Left ventricle myocardium inferior (tissue), 1 donor: ENCODE results near the gene NOL12. TPM values are rescaled to one million over a fixed set of nuclear protein-coding genes. Genes with fewer than 3 reads are reported as not detected.
"Not testable (repeated sequence)": the region's sequence is repeated elsewhere in the genome, so short reads cannot be mapped to it uniquely, and the experiment has no call there.

Experiments used
- DNase-seq: peaks from one replicate; pipeline ENCODE4 v3.0.0-alpha.2; 2020
- H3K27ac ChIP-seq: fragments of 200-600 bp; replicated peaks from 2 replicates; pipeline ENCODE4 v1.8.0; 2021
- H3K27me3 ChIP-seq: fragments of 200-600 bp; 2 replicates; pipeline ENCODE4 v1.8.0; 2021; ENCODE audit warnings: low read depth
- H3K36me3 ChIP-seq: fragments of 200-600 bp; 2 replicates; pipeline ENCODE4 v1.8.0; 2021
- H3K4me1 ChIP-seq: fragments of 200-600 bp; 2 replicates; pipeline ENCODE4 v1.8.0; 2021
- H3K4me3 ChIP-seq: fragments of 200-600 bp; 2 replicates; pipeline ENCODE4 v1.8.0; 2021; ENCODE audit warnings: mild to moderate bottlenecking, moderate library complexity
- H3K9me3 ChIP-seq: fragments of 200-600 bp; replicated peaks from 2 replicates; pipeline ENCODE4 v1.8.0; 2021
- CTCF ChIP-seq: fragments of 200-600 bp; IDR thresholded peaks from 2 replicates; pipeline ENCODE4 v1.8.0; 2021; ENCODE audit warnings: antibody characterized with exemption, mild to moderate bottlenecking, borderline replicate concordance
- intact Hi-C: fragments of 100-400 bp; cut with micrococcal nuclease; formaldehyde crosslinking; loops from one replicate; pipeline ENCODE4 v1.11.0; 2022
- total RNA-seq: library from RNA; stranded (reverse); fragmentation: NEBNext Ultra II Directional; extraction: Animal tissue kit (Norgen Biotek cat#: 25700); gene quantifications from one replicate; pipeline ENCODE4 v1.2.1, GENCODE V29; 2021
- donor health status: DM: no; HTN: yes; CAD: no; lungs with severe emphysema.

NOL12 gene
- total RNA-seq, 1 donor from 2014 or later = 12.8 TPM

GRCh38 chr22:37647928-37648327 lies 38.2 kb upstream of the NOL12 start:
- DNase-seq = no peak
- Histone ChIP-seq H3K27ac (no peak overlapping the region), H3K27me3 (no peaks in the 10 kb centered on the region), H3K9me3 (no peaks in the 10 kb centered on the region), H3K36me3 (no peaks in the 10 kb centered on the region), H3K4me3 (no peak overlapping the region), H3K4me1 (peaks cover 8% of the 10 kb centered on the region)
- intact Hi-C loops = loop anchor here (10.0 kb wide), 1 partner anchor 147 kb away; no protein-coding TSS in a partner anchor
- no peak for TF ChIP-seq CTCF

- Histone ChIP-seq H3K27me3 (no peaks in the 10 kb centered on the region), H3K4me1 (no peaks in the 10 kb centered on the region), H3K9me3 (no peaks in the 10 kb centered on the region), H3K36me3 (no peaks in the 10 kb centered on the region), H3K27ac (no peak overlapping the region), H3K4me3 (no peak overlapping the region)
- intact Hi-C loops = no loop called here
- DNase-seq = no peak
- TF ChIP-seq CTCF = no peak
These were observed 35.5 kb upstream of the NOL12 start for GRCh38 chr22:37650463-37651136.

- peak overlapping the region; percentile 50 for H3K27ac ChIP-seq
- no peaks in the 10 kb centered on the region for H3K27me3 ChIP-seq
- no peaks in the 10 kb centered on the region for H3K36me3 ChIP-seq
- no peaks in the 10 kb centered on the region for H3K9me3 ChIP-seq
- no peak for TF ChIP-seq CTCF
- no peak overlapping the region for H3K4me3 ChIP-seq
- intact Hi-C loops = no loop called here
- peaks cover 17% of the 10 kb centered on the region for H3K4me1 ChIP-seq
- DNase-seq = no peak
These were observed 31.4 kb upstream of the NOL12 start for GRCh38 chr22:37654563-37655251.

GRCh38 chr22:37655252-37655563 lies 30.9 kb upstream of the NOL12 start:
- Histone ChIP-seq H3K36me3 (no peaks in the 10 kb centered on the region), H3K4me1 (peaks cover 22% of the 10 kb centered on the region), H3K27me3 (no peaks in the 10 kb centered on the region), H3K9me3 (no peaks in the 10 kb centered on the region), H3K4me3 (no peak overlapping the region), H3K27ac (peak overlapping the region; percentile 50)
- no peak for DNase-seq
- no peak for TF ChIP-seq CTCF
- intact Hi-C loops = no loop called here

- H3K9me3 ChIP-seq, intact Hi-C loops, DNase-seq, H3K36me3 ChIP-seq, H3K27me3 ChIP-seq, H3K4me3 ChIP-seq: not testable (repeated sequence)
- Histone ChIP-seq H3K27ac (peak overlapping the region; percentile 50), H3K4me1 (peaks cover 35% of the 10 kb centered on the region)
These were observed 29.6 kb upstream of the NOL12 start for GRCh38 chr22:37656583-37656982.

GRCh38 chr22:37657590-37658132 lies 28.5 kb upstream of the NOL12 start:
- Histone ChIP-seq H3K4me1 (peaks cover 45% of the 10 kb centered on the region), H3K27me3 (no peaks in the 10 kb centered on the region), H3K4me3 (peak overlapping the region; percentile 74), H3K36me3 (no peaks in the 10 kb centered on the region), H3K9me3 (no peaks in the 10 kb centered on the region), H3K27ac (peak overlapping the region; percentile 86)
- intact Hi-C loops = no loop called here
- no peak for DNase-seq
- TF ChIP-seq CTCF = no peak
